ENCODE data around the gene SASH1. TPM values are rescaled to one million over a fixed set of nuclear protein-coding genes. Genes with fewer than 3 reads are reported as not detected.

SASH1 gene
- total RNA-seq, 3 donors from 2014 or later, result 107 to 304 (median 145) TPM

- H3K4me1 ChIP-seq, result no peaks in the 10 kb centered on the region
- intact Hi-C loops (cut with DNase I; ENCODE audit: low total_unique reads), result loop anchor here (10.0 kb wide), 1 partner anchor 374 kb away; no protein-coding TSS in a partner anchor
Observed at GRCh38 chr6:148570456-148570855, 227.8 kb downstream of the SASH1 start.

GRCh38 chr6:148572676-148573335 is 230.2 kb downstream of the SASH1 start:
- Histone ChIP-seq H3K27me3 (no peaks in the 10 kb centered on the region), H3K9me3 (no peaks in the 10 kb centered on the region), H3K4me1 (no peaks in the 10 kb centered on the region), H3K36me3 (no peaks in the 10 kb centered on the region), H3K27ac (no peak overlapping the region), H3K4me3 (no peak overlapping the region)
- no peak for DNase-seq (ENCODE audit: low spot score in 2 of 2)
- intact Hi-C loops (cut with DNase I; ENCODE audit: low total_unique reads), result loop anchor here (10.0 kb wide), 1 partner anchor 372 kb away; no protein-coding TSS in a partner anchor
- TF ChIP-seq, protein P1, sequence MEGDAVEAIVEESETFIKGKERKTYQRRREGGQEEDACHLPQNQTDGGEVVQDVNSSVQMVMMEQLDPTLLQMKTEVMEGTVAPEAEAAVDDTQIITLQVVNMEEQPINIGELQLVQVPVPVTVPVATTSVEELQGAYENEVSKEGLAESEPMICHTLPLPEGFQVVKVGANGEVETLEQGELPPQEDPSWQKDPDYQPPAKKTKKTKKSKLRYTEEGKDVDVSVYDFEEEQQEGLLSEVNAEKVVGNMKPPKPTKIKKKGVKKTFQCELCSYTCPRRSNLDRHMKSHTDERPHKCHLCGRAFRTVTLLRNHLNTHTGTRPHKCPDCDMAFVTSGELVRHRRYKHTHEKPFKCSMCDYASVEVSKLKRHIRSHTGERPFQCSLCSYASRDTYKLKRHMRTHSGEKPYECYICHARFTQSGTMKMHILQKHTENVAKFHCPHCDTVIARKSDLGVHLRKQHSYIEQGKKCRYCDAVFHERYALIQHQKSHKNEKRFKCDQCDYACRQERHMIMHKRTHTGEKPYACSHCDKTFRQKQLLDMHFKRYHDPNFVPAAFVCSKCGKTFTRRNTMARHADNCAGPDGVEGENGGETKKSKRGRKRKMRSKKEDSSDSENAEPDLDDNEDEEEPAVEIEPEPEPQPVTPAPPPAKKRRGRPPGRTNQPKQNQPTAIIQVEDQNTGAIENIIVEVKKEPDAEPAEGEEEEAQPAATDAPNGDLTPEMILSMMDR (IDR thresholded peaks at IDR 0.05), result no peak
- no peak for TF ChIP-seq POLR2A (IDR thresholded peaks at IDR 0.05)
- TF ChIP-seq POLR2AphosphoS5 (IDR thresholded peaks at IDR 0.05), result no peak

More at GRCh38 chr6:148570456-148570855, 227.8 kb downstream of the SASH1 start:
- Histone ChIP-seq H3K9me3 (no peaks in the 10 kb centered on the region), H3K27ac (no peak overlapping the region), H3K36me3 (no peaks in the 10 kb centered on the region), H3K27me3 (no peaks in the 10 kb centered on the region), H3K4me3 (no peak overlapping the region)
- TF ChIP-seq POLR2A (IDR thresholded peaks at IDR 0.05), result no peak
- TF ChIP-seq, protein P1 (IDR thresholded peaks at IDR 0.05), result no peak
- TF ChIP-seq POLR2AphosphoS5 (IDR thresholded peaks at IDR 0.05), result no peak
- DNase-seq (ENCODE audit: low spot score in 2 of 2), result no peak

DNA sequence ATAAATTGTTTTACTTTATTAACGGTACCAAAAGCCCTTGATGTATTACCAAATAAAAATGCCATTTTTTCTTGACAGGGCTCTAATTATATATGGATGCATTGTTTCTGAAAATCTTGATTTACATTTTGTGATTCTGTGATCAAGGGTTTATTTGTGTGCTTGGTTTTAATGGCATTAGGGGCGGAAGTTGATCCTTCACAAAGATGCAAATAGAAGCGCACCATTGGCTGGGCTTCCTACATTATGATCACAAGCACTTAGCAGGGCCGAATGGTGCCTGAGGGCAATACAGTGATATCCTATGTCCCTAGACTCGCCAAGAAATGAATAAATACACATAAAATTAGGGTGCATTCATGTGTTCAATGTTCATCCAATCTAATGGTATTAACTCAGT is 231.3 kb downstream of the SASH1 start:
- Histone ChIP-seq H3K9me3 (no peaks in the 10 kb centered on the region), H3K36me3 (no peaks in the 10 kb centered on the region), H3K4me1 (no peaks in the 10 kb centered on the region), H3K27me3 (no peaks in the 10 kb centered on the region), H3K27ac (no peak overlapping the region), H3K4me3 (no peak overlapping the region)
- DNase-seq (ENCODE audit: low spot score in 2 of 2), result no peak
- TF ChIP-seq POLR2AphosphoS5 (IDR thresholded peaks at IDR 0.05) (no peak), POLR2A (IDR thresholded peaks at IDR 0.05) (no peak)
- TF ChIP-seq, protein P1 (IDR thresholded peaks at IDR 0.05), result no peak
- intact Hi-C loops (cut with DNase I; ENCODE audit: low total_unique reads), result loop anchor here (10.0 kb wide), 1 partner anchor 371 kb away; no protein-coding TSS in a partner anchor

- intact Hi-C loops (cut with DNase I; ENCODE audit: low total_unique reads), result loop anchor here (5.0 to 10.0 kb wide), 2 partner anchors 367 to 951 kb away; no protein-coding TSS in a partner anchor
Observed at GRCh38 chr6:148577687-148578488, 235.2 kb downstream of the SASH1 start.

More at GRCh38 chr6:148577687-148578488, 235.2 kb downstream of the SASH1 start:
- H3K36me3 ChIP-seq, result no peaks in the 10 kb centered on the region
- no peak overlapping the region for H3K4me3 ChIP-seq
- no peak overlapping the region for H3K27ac ChIP-seq
- no peaks in the 10 kb centered on the region for H3K27me3 ChIP-seq
- TF ChIP-seq POLR2A (IDR thresholded peaks at IDR 0.05), result no peak
- TF ChIP-seq POLR2AphosphoS5 (IDR thresholded peaks at IDR 0.05), result peak in 1 of 3 donors; percentile 34
- TF ChIP-seq, protein P1 (IDR thresholded peaks at IDR 0.05), result peak in 2 of 3 donors; percentile 71 to 78
- DNase-seq (ENCODE audit: low spot score in 2 of 2), result peak; percentile 55 to 76
- H3K9me3 ChIP-seq, result no peaks in the 10 kb centered on the region
- H3K4me1 ChIP-seq, result no peaks in the 10 kb centered on the region
